DMS53 treated with DMSO at 0.1 percent for 48 hours (cell line): Measurements from ENCODE around the gene RAB42.
"Not testable (repeated sequence)": the region's sequence is repeated elsewhere in the genome, so short reads cannot be mapped to it uniquely, and the experiment has no call there.

ENCODE experiments used
- DNase-seq: peaks from one replicate; lab custom pipeline; 2025; ENCODE audit not compliant: unreplicated experiment; lab: John Stamatoyannopoulos, UW

RAB42 gene

DNA sequence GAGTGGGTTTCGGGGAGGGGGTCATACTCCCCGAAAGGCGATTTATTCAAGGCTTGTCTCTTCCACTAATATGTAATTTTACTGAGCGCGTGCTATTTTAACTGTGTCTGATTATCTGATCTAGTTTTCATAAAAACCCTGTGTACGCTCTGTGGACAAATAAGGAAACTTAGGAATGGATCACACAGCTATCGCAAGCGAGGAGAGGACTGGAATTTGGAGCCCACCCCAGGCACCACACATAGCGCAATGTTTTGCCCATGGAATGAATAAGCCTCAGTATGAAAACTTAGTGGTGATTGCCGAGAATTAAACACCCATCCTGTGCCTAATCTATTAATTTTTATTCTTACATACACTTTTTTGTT, 9.8 kb upstream of the RAB42 start:
- DNase-seq = peak; percentile 62

- DNase-seq = not testable (repeated sequence)
Observed at GRCh38 chr1:28586585-28587391, 5.3 kb upstream of the RAB42 start.

DNA sequence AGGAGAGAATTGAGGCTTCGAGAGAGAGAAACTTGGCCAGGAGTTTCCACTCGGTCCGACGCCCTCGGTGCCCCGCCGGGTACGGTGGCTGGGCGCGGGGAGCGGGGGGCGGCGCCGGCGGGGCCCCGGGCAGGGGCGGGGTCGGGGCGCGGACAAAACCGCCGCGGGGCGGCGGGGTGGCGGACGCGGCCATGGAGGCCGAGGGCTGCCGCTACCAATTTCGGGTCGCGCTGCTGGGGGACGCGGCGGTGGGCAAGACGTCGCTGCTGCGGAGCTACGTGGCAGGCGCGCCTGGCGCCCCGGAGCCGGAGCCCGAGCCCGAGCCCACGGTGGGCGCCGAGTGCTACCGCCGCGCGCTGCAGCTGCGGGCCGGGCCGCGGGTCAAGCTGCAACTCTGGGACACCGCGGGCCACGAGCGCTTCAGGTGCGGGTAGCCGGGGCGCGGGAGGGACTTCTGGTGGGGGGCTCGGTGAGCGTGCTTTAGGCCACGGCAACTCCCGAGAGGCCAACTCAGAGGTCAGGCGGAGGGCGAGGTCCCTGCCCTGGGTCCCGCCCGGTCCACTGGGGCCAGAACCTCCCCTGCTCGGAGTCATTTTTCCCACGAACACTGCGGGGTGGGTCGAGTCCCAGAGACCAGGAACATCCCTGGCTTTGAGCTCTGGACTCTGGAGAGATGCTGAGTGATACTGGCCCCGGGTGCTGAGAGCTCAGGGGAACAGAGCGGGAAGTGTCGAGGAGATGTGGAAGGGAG, 431 bp downstream of the RAB42 start:
- DNase-seq = no peak

- DNase-seq = not testable (repeated sequence)
Observed at GRCh38 chr1:28593988-28594356, 1.9 kb downstream of the RAB42 start.

DNA sequence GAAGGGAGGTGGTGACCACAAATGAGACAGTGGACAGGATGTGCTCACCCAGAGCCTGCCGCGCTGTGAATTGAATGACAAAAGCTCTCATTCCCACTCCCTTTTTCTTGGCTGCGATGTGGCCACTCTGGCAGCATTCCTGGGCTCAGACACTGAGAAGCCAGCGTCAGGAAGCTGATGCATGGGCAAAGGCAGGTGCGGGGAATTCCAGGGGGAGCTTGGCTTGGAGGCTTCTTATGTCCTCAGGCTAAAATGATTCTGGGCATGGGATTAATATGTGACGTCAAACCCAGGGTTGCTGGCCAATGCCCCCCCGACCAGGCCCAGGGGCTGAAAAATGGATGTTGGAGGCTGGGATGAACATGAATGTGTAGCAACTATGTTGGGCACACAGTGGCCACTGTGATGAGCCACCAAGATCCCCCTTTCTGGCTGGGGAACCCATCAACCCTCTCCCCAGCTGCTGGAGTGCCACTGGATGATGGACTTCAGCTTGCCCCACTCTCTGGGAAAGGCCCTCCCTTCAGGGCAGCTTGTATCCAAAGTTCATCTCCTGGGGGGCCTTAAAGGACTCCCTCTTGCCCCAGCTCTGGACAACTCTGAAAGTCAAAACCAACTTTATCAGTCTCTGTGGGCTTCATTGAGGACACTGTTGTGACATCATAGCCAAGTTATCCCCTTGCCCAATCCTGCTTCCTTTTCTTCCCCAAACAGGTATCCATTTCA, 2.8 kb downstream of the RAB42 start:
- not testable (repeated sequence) for DNase-seq

GRCh38 chr1:28595412-28596191, 3.5 kb downstream of the RAB42 start:
- no peak for DNase-seq

DNA sequence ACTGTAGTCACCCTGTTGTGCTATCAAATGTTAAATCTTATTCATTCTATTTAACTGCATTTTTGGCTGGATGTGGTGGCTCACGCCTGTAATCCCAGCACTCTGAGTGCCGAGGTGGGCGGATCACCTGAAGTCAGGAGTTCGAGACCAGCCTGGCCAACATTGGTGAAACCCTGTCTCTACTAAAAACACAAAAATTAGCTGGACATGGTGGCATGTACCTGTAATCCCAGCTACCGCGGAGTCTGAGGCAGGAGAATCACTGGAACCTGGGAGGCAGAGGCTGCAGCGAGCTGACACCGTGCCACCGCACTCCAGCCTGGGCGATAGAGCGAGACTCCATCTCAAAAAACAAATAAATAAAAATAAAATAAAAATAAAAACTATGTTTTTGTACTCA, 4.2 kb downstream of the RAB42 start:
- DNase-seq = not testable (repeated sequence)

GRCh38 chr1:28601696-28602095, 9.6 kb downstream of the RAB42 start:
- no peak for DNase-seq

DNA sequence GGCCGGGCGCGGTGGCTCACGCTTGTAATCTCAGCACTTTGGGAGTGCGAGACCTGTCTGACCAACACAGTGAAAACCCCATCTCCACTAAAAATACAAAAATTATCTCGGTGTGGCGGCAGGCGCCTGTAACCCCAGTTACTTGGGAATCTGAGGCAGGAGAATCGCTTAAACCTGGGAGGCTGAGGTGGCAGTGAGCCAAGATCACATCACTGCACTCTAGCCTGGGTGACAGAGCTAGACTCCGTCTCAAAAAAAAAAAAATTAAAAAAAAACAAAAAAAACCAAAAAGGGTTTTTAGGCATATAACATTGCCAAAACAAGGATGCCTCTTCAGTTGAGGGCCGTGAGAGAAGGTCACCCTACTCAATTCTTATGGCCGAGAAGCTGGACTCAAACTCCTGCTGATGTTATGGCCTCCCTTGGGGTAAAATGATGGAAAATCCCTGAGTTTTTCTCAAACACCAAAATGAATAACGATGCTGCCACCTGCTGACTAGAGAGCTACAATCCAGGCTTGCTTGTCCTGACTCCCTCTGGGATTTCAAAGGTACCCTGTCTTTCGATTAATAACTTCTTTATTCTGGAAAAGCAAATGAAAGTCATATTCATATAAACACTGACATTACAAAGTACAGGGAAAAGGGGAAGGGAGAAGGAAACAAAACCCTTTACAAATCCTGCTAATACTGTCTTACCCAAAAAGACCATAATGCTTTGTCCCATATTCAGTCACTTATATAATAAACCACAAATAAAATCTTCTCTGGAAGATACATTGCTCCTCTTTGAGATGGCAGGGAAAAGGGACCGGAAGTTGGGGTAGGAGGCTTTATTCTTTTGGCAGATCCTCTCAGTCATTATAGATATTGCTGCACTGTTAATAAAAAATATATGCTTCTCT, 10.7 kb downstream of the RAB42 start:
- peak; percentile 77 for DNase-seq

DNA sequence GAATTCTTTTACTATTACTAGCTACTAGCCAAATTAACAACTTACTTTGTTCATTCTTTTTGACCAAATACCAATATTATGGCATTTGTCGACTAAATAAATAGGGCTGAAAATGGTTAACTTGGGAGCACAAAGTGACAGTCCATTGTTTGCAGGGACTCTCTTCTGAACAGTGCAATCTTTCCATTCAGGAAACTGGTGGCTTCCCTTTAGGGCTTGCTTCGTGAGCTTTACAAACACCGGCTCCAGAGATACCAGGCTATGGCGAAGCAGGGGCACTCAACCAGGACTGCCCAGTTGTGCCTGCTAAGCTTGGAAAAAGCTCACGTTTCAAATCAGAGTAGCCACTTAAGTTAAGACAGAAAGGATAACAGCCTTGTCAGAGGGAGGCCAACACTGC, 12.3 kb downstream of the RAB42 start:
- no peak for DNase-seq

DNA sequence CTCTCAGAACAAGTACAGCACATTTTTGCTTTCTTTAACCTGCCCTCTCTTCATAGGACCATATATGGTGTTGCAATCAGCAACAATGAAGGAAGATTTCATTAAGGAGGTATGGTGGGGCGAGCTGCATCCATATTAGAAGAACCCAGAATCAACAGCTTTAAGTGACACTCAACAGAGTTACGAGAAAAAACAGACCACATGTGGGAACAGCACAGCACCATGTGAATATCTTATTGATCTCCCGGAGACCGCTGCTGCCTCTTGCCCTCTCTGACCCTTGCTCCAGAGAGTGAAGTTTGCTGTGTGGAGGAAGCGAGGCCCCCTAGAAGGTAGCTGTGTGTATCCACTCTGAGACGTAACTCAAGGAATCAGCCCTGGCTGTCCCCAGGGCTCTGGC, 12.9 kb downstream of the RAB42 start:
- DNase-seq = no peak

DNA sequence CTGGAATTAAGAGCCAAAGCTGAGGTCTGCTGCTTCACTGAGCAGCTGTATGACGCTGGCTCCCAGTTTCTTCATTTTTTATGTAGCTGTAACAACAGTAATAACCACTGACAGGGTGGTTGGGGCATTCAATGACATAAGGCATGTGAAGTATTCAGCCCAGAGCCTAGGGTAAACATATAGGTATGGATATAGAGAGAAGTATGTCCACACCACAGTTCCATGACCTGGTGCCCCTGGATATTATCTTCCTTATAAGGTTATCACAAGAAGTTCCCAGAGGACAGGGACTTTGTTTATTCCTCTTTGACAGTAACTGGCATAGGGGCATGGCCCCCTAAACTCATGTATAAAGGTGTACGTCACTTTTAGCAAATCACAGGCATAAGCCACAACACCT, 14.7 kb downstream of the RAB42 start:
- no peak for DNase-seq

GRCh38 chr1:28613175-28613574, 21.1 kb downstream of the RAB42 start:
- DNase-seq = no peak

GRCh38 chr1:28631713-28632112, 39.6 kb downstream of the RAB42 start:
- DNase-seq = no peak

GRCh38 chr1:28632560-28632959, 40.5 kb downstream of the RAB42 start:
- no peak for DNase-seq

- DNase-seq = no peak
Observed at GRCh38 chr1:28640766-28641165, 48.7 kb downstream of the RAB42 start.

GRCh38 chr1:28642056-28642846, 50.2 kb downstream of the RAB42 start:
- no peak for DNase-seq

- DNase-seq = peak; percentile 96
Observed at GRCh38 chr1:28642847-28643635, 51.0 kb downstream of the RAB42 start, which contains the start of gene TAF12. TAF12 (minus strand) TSS chr1:28643067; CDS start chr1:28622081, 20,986 bp downstream.
